GM18499 (cell line): ENCODE measurements around the gene SERPINB1.
"Not testable (repeated sequence)": the region's sequence is repeated elsewhere in the genome, so short reads cannot be mapped to it uniquely, and the experiment has no call there.

Source experiments
- ATAC-seq: cut with Tn5 transposase; IDR thresholded peaks from one replicate; pipeline ENCODE4 v1.9.1; 2021; ENCODE audit warnings: moderate number of reproducible peaks; ENCODE audit not compliant: insufficient read depth, unreplicated experiment

Gene SERPINB1

GRCh38 chr6:2841264-2842138, at the start of gene SERPINB1:
Gene SERPINB1 (minus strand): TSS chr6:2841863. CDS start chr6:2840586, 1,277 bp downstream.
- no peak for ATAC-seq

- no peak for ATAC-seq
Observed at GRCh38 chr6:2890976-2891767, 49.5 kb upstream of the SERPINB1 start.

- ATAC-seq: no peak
Observed at GRCh38 chr6:2885967-2886735, 44.5 kb upstream of the SERPINB1 start.

GRCh38 chr6:2884804-2885203, 43.1 kb upstream of the SERPINB1 start:
- ATAC-seq: no peak

- ATAC-seq: no peak
Observed at GRCh38 chr6:2883673-2884072, 42.0 kb upstream of the SERPINB1 start.

- peak; percentile 49 for ATAC-seq
Observed at GRCh38 chr6:2881423-2881822, 39.8 kb upstream of the SERPINB1 start.

GRCh38 chr6:2880156-2880555, 38.5 kb upstream of the SERPINB1 start:
- ATAC-seq: not testable (repeated sequence)

- ATAC-seq: no peak
Observed at GRCh38 chr6:2877960-2878359, 36.3 kb upstream of the SERPINB1 start.

- ATAC-seq: no peak
Observed at GRCh38 chr6:2877057-2877882, 35.6 kb upstream of the SERPINB1 start.

GRCh38 chr6:2876210-2877056, 34.8 kb upstream of the SERPINB1 start:
- ATAC-seq: no peak

GRCh38 chr6:2875359-2876191, 33.9 kb upstream of the SERPINB1 start:
- no peak for ATAC-seq

- ATAC-seq: no peak
Observed at GRCh38 chr6:2873643-2874042, 32.0 kb upstream of the SERPINB1 start.

GRCh38 chr6:2872423-2873358, 31.0 kb upstream of the SERPINB1 start:
- ATAC-seq: no peak

- no peak for ATAC-seq
Observed at GRCh38 chr6:2871953-2872352, 30.3 kb upstream of the SERPINB1 start.

- no peak for ATAC-seq
Observed at GRCh38 chr6:2871102-2871501, 29.4 kb upstream of the SERPINB1 start.

GRCh38 chr6:2870046-2870636, 28.5 kb upstream of the SERPINB1 start:
- ATAC-seq: no peak

- no peak for ATAC-seq
Observed at GRCh38 chr6:2868637-2869036, 27.0 kb upstream of the SERPINB1 start.
